ENCODE measurements around the gene CDH2.

- TF ChIP-seq POLR2A (IDR thresholded peaks at IDR 0.05) = no peak
- TF ChIP-seq, protein P1, sequence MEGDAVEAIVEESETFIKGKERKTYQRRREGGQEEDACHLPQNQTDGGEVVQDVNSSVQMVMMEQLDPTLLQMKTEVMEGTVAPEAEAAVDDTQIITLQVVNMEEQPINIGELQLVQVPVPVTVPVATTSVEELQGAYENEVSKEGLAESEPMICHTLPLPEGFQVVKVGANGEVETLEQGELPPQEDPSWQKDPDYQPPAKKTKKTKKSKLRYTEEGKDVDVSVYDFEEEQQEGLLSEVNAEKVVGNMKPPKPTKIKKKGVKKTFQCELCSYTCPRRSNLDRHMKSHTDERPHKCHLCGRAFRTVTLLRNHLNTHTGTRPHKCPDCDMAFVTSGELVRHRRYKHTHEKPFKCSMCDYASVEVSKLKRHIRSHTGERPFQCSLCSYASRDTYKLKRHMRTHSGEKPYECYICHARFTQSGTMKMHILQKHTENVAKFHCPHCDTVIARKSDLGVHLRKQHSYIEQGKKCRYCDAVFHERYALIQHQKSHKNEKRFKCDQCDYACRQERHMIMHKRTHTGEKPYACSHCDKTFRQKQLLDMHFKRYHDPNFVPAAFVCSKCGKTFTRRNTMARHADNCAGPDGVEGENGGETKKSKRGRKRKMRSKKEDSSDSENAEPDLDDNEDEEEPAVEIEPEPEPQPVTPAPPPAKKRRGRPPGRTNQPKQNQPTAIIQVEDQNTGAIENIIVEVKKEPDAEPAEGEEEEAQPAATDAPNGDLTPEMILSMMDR (IDR thresholded peaks at IDR 0.05) = no peak
Observed at GRCh38 chr18:28065793-28066186, 111.1 kb downstream of the CDH2 start.

All from prostate gland (tissue), 2 donors.